Activated T-cell treated with anti-CD3 and anti-CD28 coated beads for 4 hours (primary cell): Measurements from ENCODE around the gene EFCAB8.
"Not testable (repeated sequence)": the region's sequence is repeated elsewhere in the genome, so short reads cannot be mapped to it uniquely, and the experiment has no call there.

Source experiments
- DNase-seq: peaks from one replicate; pipeline ENCODE4 v3.0.0-alpha.2; 2020

The EFCAB8 gene

DNA sequence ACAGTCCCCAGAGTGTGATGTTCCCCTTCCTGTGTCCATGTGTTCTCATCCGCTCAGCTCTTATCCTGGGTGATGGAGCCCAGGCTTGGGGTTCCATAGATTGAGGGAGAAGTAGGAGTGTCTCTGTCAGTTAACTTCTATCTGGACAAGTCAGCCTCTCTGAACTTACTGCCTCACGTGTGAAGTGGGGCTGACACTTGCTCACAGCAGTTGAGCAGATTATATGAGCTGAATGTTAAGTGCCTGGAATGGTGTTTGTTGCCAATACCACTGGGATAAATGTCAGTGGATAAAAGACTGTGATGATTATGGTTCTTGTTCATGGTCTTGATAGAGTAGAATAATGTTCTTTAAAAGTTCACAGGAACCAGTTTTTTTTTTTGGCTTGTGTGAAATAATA is 17.1 kb upstream of the EFCAB8 start:
- no peak for DNase-seq

GRCh38 chr20:32842688-32843524 is 15.8 kb upstream of the EFCAB8 start:
- no peak for DNase-seq

DNA sequence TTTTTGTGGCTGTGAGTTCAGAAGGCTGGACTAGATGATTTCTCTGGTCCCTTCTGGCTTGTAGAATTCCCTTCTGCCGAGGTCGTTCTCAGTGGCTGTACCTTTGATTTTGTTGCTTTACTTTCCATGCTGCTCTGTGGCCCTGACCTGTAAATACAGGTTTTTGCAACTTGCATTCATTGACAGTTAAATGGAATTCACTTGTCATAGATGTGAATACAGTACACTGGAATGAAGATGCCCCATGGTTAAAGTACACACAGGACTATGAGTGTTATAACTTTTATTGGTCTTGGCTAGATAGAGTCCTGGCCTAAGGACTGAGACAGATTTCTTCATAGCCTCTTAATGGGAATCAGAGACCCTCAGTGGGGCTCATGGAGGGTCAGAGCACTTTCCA is 12.9 kb upstream of the EFCAB8 start:
- no peak for DNase-seq

DNA sequence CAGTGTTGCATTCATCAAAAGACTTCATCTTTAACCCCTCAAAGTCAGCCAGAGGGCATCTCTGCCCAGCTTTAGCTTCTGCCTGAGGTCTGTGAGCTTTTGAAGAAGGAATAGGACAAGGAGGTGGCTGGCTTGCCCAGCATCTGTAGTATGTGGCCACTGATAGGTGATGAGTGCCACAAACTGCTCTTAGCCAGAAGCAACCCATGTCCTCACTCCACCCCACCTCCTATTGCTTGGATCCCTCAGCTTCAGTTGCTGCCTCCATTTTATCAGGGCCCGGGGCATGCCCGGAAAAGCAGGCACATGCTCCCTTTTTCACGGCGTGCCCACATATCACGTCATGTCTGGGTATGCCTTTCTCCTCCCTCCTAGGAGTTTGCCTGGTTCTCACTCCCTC is 11.9 kb upstream of the EFCAB8 start:
- no peak for DNase-seq

- no peak for DNase-seq
Measured at GRCh38 chr20:32847964-32848363, 10.8 kb upstream of the EFCAB8 start.

DNA sequence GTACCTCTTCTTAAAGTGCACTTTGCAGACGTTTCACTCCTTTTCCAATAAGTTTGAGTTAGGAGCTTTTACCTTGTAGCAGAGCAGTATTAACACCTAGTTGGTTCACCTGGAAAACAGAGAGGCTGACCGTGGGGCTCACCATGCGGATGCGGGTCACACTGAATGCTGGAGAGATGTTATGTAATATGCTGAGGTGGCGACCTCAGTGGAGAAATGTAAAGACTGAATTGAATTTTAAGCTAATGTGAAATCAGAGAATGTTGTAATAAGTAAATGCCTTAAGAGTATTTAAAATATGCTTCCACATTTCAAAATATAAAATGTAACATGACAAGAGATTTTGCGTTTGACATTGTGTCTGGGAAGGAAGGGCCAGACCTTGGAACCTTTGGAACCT is 9.9 kb upstream of the EFCAB8 start:
- no peak for DNase-seq

DNA sequence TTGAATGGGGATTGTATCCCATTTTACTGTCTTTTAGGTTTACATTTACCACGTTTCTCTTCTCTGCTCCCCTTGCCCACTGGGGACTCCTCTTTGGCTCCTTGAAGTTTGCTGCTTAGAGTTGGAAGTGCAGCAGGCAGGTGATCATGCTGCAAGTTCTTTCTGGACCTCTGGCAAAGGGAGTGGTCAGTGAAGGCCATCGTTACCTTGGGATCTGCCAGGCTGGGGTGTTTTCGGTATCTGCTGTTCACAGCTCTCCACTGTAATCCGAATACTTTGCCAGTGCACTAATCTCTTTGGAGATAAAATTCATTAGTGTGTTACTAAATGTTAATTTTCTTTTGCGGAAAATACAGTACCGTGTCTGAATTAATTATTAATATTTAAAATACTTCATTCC is 9.1 kb upstream of the EFCAB8 start:
- DNase-seq = no peak

- no peak for DNase-seq
Measured at GRCh38 chr20:32855387-32855786, 3.3 kb upstream of the EFCAB8 start.

DNA sequence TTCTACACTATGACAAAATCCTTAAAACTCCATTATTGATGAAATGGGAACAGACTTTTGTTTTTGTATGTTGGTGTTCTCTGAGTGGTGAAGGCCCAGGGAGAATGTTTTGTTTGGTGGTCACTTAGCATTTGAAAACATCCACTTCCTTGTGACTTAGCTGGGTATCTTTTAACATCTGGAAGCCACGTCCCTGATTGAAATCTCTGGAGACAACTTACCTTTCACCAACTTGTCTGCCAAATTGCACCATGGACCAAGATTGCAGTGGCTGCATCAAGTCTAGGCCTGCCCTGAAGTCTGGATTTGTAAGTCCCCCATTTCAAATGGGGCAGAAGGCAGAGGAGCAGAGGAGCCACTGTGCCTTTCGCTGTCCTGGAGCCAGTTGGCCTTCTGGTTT is 534 bp upstream of the EFCAB8 start:
- DNase-seq = no peak

GRCh38 chr20:32861446-32861845 is 2.7 kb downstream of the EFCAB8 start:
- no peak for DNase-seq

GRCh38 chr20:32869562-32869961 is 10.8 kb downstream of the EFCAB8 start:
- DNase-seq = no peak

GRCh38 chr20:32870526-32870925 is 11.8 kb downstream of the EFCAB8 start:
- DNase-seq = not testable (repeated sequence)

GRCh38 chr20:32870985-32871384 is 12.3 kb downstream of the EFCAB8 start:
- no peak for DNase-seq

DNA sequence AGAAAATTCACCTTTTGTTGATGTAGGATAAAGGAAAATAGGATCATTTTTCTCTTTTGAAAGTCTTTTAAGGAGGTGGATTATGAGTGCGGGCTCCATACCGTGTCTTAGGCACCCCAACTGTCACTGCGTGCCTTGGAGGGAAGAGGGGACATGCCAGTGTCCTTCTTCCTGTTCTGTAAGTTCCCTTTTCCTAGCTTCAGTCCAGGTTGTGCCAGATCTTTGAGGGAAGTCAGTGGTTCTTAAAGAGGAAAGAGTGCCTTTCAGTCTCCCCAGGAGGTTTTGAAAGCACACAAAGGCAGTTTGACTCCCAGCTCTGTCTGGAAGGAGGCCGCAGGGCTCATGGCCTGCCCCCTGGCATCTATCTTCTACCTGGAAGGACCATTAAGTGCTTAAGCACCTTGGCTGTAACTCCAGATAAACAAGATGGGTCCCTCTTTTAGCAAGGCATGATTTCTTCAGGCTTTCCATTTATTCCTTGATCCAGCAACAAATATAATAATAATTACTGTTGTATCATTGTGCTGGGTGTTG is 13.0 kb downstream of the EFCAB8 start:
- DNase-seq = no peak

- DNase-seq = no peak
Measured at GRCh38 chr20:32872266-32872665, 13.5 kb downstream of the EFCAB8 start.

DNA sequence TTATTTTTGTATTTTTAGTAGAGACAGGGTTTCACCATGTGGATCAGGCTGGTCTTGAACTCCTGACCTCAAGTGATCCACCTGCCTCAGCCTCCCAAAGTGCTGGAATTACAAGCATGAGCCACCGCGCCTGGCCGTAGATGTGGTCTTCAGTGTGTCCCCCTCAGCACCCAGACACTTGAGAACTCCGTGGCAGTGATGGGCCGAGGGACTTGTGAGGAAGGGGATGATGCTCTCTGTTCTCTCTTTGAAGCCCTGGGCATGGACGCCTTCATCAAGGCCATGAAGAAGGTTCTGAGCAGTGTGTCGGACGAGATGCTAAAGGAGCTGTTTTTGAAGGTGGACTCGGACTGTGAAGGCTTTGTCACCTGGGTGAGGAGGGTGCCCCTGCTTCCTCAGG is 16.9 kb downstream of the EFCAB8 start:
- no peak for DNase-seq

DNA sequence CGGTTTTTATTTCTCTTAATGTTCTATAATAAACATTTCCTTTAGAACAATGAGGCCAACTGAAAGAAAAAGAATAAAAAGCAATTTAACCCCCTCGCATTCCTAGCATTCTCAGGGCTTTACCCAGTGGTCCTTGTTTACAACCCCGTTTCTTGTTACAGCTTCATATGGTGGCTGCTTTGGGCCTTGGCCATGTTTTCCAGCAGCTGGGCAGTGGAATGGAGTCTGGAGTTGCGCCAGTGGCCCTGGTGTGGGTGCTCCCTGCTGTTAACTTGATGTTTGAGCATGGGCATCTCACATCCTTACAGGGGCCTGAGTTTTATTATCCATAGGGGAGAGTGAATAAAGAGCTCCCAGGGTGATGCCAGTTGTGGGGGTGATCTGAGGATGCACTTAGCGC is 18.8 kb downstream of the EFCAB8 start:
- no peak for DNase-seq

GRCh38 chr20:32878820-32879219 is 20.1 kb downstream of the EFCAB8 start:
- DNase-seq = no peak

- no peak for DNase-seq
Measured at GRCh38 chr20:32879538-32879937, 20.8 kb downstream of the EFCAB8 start.

DNA sequence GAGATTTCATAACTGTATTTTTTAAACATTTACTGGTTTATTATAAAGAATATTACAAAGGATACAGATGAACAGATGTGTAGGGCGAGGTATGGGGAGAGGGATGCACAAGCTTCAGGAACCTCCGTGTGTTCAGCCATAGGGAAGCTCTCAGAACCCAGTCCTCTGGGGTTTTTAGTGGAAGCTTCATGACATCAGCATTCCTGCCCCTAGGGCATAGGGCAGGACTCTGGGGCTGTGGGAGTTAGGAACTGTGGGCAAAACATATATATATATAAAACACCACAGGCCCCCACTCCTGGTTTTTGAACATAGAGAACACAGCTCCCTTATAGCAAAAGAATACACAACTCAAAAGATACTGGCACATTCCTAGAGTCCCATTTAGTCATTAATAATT is 21.9 kb downstream of the EFCAB8 start:
- DNase-seq = no peak

DNA sequence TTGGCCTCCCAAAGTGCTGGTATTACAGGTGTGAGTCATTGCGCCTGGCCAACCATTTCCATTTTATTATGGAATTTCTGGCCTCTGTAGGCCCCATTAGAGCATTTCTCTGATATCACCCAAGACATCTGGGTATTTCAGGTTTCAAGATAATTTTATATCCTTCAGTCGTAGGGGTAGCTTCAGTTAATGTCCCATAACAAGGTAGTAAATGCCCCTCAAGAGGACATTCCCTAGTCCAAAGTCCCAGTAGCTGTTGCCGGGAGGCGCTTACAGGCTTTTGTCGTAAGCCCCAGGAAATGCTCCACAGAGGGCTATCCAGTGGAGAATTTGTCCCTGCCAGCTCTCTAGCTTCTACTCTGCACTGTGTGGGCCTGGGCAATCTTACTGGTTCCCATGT is 24.4 kb downstream of the EFCAB8 start:
- no peak for DNase-seq

DNA sequence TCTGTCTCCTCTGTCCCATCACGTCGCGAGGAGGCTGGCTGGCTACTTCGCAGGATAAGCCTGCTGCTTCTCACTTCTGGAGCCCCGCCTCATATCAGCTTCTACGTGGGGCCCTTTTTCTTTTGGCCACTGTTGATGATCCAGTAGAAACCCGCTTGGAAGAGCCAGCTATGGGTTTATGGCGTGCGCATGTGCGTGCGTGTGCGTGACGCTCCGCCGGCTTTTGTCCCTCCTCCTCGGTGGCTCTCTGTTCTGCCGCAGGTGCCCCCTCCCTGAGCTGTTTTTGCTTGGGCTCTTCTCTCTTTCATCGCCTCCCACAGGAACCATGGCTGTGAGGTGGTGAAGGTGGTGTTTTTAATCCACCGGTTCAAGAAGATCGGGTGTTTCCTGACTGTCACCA is 26.5 kb downstream of the EFCAB8 start:
- DNase-seq = no peak

DNA sequence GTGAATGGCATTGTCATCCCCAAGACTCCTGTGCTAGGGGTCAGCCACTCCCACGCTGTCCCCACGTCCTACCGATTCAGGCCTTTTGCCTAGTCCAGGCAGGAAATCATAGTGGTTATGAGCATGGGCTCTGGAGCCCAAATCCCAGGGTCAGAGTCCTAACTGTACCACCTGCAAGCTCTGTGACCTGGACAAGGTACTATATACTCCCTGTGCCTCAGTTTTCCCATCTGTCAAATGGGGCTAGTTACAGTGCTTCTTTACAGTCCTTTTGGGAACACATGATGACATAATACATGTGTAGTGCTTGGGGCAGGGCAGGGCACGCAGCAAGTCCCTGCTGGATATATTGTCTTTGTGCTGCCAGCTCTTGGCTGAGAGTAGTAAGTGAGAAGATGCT is 27.2 kb downstream of the EFCAB8 start:
- no peak for DNase-seq

DNA sequence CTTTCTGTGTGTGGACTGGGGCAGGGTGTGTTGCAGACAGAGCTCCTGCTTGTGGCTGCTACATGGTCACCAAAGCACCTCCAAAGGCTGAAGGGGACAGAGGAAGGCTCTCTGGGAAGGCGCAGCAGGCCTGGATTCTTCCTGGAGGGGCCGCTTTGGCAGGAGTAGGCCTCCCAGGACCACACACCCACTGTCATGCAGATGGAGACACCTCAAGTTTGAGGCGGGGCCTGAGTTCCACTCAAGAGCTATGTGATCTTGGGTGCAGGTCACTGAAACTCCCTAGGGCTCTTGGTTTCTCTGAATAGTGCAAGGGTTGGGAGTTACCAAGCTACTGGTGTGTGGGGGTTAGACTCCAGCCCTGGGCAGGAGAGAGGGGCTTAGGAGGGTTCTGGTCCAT is 27.9 kb downstream of the EFCAB8 start:
- DNase-seq = no peak

DNA sequence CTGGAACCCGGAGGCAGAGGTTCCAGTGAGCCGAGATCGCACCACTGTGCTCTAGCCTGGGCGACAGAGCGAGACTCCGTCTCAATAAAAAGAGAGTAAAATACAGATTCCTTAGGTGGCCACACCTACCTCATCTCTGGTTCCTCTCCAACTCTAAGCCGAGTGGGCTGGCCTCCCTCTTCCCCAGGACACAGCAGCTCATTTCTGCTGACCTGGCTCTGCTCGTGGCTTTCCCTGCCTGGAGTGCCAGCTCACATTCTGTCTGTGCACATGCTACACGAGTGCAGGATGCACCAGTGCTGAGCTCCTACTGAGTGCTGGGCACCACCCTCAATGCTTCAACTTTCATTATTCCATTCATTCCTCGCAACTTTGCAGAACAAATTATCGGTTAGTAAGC is 28.8 kb downstream of the EFCAB8 start:
- DNase-seq = no peak
